GM13976 (cell line): ENCODE data around the gene SOX21.

Experiments
- DNase-seq: peaks from one replicate; pipeline ENCODE4 v3.0.0; 2012; ENCODE audit warnings: low spot score
- CTCF ChIP-seq: IDR thresholded peaks from 2 replicates; pipeline ENCODE4 v1.5.1; 2012; ENCODE audit warnings: borderline replicate concordance, mild to moderate bottlenecking; ENCODE audit not compliant: insufficient read depth; ENCODE audit errors: extremely low read depth, missing control alignments, control extremely low read depth
- in situ Hi-C: fragments of 300-500 bp; cut with MboI; formaldehyde crosslinking; loops from one replicate; pipeline ENCODE4 v1.12.0; 2022; ENCODE audit warnings: low sequenced_read_pairs, mixed read lengths, inconsistent platforms; ENCODE audit not compliant: unreplicated experiment

The SOX21 gene

GRCh38 chr13:94678845-94679244 lies 33.5 kb downstream of the SOX21 start:
- no peak for DNase-seq
- in situ Hi-C loops, result no loop called here
- TF ChIP-seq CTCF, result no peak

- in situ Hi-C loops, result no loop called here
- TF ChIP-seq CTCF, result no peak
- DNase-seq, result no peak
Measured at GRCh38 chr13:94677799-94678198, 34.5 kb downstream of the SOX21 start.

- in situ Hi-C loops, result no loop called here
- peak; percentile 61 for TF ChIP-seq CTCF
- peak; percentile 51 for DNase-seq
Measured at GRCh38 chr13:94674609-94675348, 37.6 kb downstream of the SOX21 start.

GRCh38 chr13:94673851-94674250 lies 38.5 kb downstream of the SOX21 start:
- no peak for DNase-seq
- in situ Hi-C loops, result no loop called here
- TF ChIP-seq CTCF, result no peak

- in situ Hi-C loops, result no loop called here
- no peak for TF ChIP-seq CTCF
- no peak for DNase-seq
Measured at GRCh38 chr13:94672400-94672799, 39.9 kb downstream of the SOX21 start.

GRCh38 chr13:94667190-94667589 lies 45.2 kb downstream of the SOX21 start:
- TF ChIP-seq CTCF, result no peak
- DNase-seq, result no peak
- in situ Hi-C loops, result no loop called here

GRCh38 chr13:94666065-94666464 lies 46.3 kb downstream of the SOX21 start:
- DNase-seq, result no peak
- TF ChIP-seq CTCF, result no peak
- in situ Hi-C loops, result no loop called here
